HG02759 (cell line): ENCODE results near the gene IGFBPL1.

Experiments
- ATAC-seq: cut with Tn5 transposase; IDR thresholded peaks from one replicate; pipeline ENCODE4 v1.9.1; 2021; ENCODE audit warnings: mild to moderate bottlenecking, moderate library complexity; ENCODE audit not compliant: unreplicated experiment

The IGFBPL1 gene

GRCh38 chr9:38358390-38359296 lies 65.6 kb downstream of the IGFBPL1 start:
- no peak for ATAC-seq

DNA sequence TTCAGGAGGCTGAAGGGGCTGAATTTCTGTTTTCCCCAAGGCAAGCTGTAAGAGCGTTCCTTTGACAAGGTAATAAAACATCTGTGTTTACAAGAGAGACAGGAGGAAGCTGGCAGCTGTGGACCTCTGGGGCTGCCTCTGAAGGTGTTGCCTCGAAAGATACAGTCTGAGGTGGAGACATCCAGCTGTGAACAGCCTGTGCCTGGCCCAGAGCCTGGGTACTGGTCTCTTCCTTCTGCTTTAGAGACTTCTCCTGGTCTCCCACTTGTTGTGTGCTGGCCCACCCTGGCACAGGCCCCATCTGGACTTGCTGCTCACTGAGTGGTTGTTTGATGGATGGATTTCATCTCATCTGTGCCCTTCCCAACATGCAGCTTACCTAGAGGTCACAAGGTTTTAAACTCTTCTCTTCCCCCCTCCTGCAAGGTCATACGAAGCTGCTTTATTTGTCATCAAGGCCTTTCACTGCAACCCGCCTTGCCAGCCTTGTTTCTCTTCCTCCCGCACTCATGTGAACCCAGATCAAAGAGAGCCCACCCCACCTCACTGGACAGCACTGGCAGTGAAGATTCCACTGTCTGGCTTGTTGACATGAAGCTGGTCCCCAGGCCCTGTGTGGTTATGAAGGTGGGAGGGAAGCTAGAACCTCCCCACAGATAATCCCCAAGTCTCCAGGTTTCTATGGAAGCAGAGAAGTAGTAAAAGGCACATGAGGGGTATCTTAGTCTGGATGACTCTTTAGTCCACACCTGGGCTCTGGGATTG lies 66.7 kb downstream of the IGFBPL1 start:
- no peak for ATAC-seq

GRCh38 chr9:38356851-38357250 lies 67.4 kb downstream of the IGFBPL1 start:
- ATAC-seq = no peak
